Stimulated activated CD4-positive, alpha-beta T cell treated with anti-CD3 and anti-CD28 coated beads, TNF-alpha, amount 100 ng/mL, for 1 hour (primary cell): ENCODE results near the gene ZNF839.
A peak's percentile ranks its signal among the peaks of the same experiment; 100 is the strongest.
"Not testable (repeated sequence)": the region's sequence is repeated elsewhere in the genome, so short reads cannot be mapped to it uniquely, and the experiment has no call there.

Experiments
- DNase-seq, 3 donors: peaks; one replicate each; pipeline ENCODE4 v3.0.0-alpha.2; 2020; ENCODE audit warnings: low read depth in 3 of 3, low spot score in 1 of 3

The ZNF839 gene

GRCh38 chr14:102319351-102320032 lies at the start of gene ZNF839:
ZNF839 (plus strand) TSS chr14:102319746; CDS start chr14:102319766, 20 bp downstream.
- DNase-seq: peak; percentile 78 to 96 (median 87)

GRCh38 chr14:102272392-102272791 lies 47.2 kb upstream of the ZNF839 start:
- no peak for DNase-seq

GRCh38 chr14:102275866-102276265 lies 43.7 kb upstream of the ZNF839 start:
- no peak for DNase-seq

GRCh38 chr14:102277874-102278630 lies 41.5 kb upstream of the ZNF839 start:
- no peak for DNase-seq

- no peak for DNase-seq
Measured at GRCh38 chr14:102278631-102278935, 41.0 kb upstream of the ZNF839 start.

GRCh38 chr14:102279282-102279681 lies 40.3 kb upstream of the ZNF839 start:
- DNase-seq: no peak

GRCh38 chr14:102279688-102280348 lies 39.7 kb upstream of the ZNF839 start:
- DNase-seq: no peak

- no peak for DNase-seq
Measured at GRCh38 chr14:102280376-102280962, 39.1 kb upstream of the ZNF839 start.

- no peak for DNase-seq
Measured at GRCh38 chr14:102282751-102283465, 36.6 kb upstream of the ZNF839 start.

- no peak for DNase-seq
Measured at GRCh38 chr14:102283631-102284129, 35.9 kb upstream of the ZNF839 start.

GRCh38 chr14:102285106-102285505 lies 34.4 kb upstream of the ZNF839 start:
- no peak for DNase-seq

GRCh38 chr14:102288139-102288538 lies 31.4 kb upstream of the ZNF839 start:
- no peak for DNase-seq

- no peak for DNase-seq
Measured at GRCh38 chr14:102292441-102292840, 27.1 kb upstream of the ZNF839 start.

- no peak for DNase-seq
Measured at GRCh38 chr14:102293781-102294180, 25.8 kb upstream of the ZNF839 start.

GRCh38 chr14:102295270-102295669 lies 24.3 kb upstream of the ZNF839 start:
- DNase-seq: no peak

- no peak for DNase-seq
Measured at GRCh38 chr14:102297436-102298170, 21.9 kb upstream of the ZNF839 start.

GRCh38 chr14:102298303-102299070 lies 21.1 kb upstream of the ZNF839 start:
- not testable (repeated sequence) for DNase-seq

- no peak for DNase-seq
Measured at GRCh38 chr14:102303664-102304063, 15.9 kb upstream of the ZNF839 start.
